ENCODE measurements around the gene C2orf68.
"Not testable (repeated sequence)": the region's sequence is repeated elsewhere in the genome, so short reads cannot be mapped to it uniquely, and the experiment has no call there.

The C2orf68 gene

DNA sequence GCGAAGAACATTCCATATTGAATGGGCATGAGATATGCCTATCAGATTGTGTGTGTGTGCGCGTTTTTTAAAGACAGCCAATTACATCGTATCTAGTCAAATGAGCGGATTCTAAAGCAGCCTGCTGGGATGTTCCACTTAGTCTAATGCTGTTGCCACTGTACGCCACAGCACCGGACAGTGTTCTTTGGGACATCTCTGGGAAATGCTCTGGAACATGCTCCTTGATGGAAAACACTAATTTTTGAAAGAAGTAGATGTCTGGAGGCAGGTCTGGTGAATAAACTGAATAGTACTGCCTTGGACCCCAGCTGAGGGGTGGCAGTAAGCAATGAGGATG is 5.8 kb downstream of the C2orf68 start:
- TF ChIP-seq CTCF (IDR thresholded peaks at IDR 0.05; ENCODE audit: low read depth, low read length, poor library complexity, severe bottlenecking) (no peak), EZH2phosphoT487 (IDR thresholded peaks at IDR 0.05; ENCODE audit: borderline replicate concordance, low read length) (no peak)
- Histone ChIP-seq H3K27ac (ENCODE audit: low read depth, low read length) (no peak overlapping the region), H3K4me2 (ENCODE audit: low read length) (no peak overlapping the region), H3K4me1 (ENCODE audit: control insufficient read depth, low read length) (peaks cover 21% of the 10 kb centered on the region), H3F3A (ENCODE audit: control insufficient read depth, insufficient read depth) (peaks cover 9% of the 10 kb centered on the region; the same call in 1 of the 2 replicates), H3K9me3 (ENCODE audit: control insufficient read depth, insufficient read depth, low read length) (no peaks in the 10 kb centered on the region), H3K4me3 (ENCODE audit: low read length) (no peak overlapping the region), H3K36me3 (ENCODE audit: control insufficient read depth, low read length) (peaks cover 27% of the 10 kb centered on the region), H3K27me3 (ENCODE audit: control insufficient read depth, low read length) (no peaks in the 10 kb centered on the region), H3K79me2 (ENCODE audit: control insufficient read depth, low read length) (peaks cover 14% of the 10 kb centered on the region), H3K9me2 (replicated peaks; ENCODE audit: control insufficient read depth, low read length) (no peaks in the 10 kb centered on the region), H4K20me1 (ENCODE audit: control insufficient read depth, insufficient read depth, low read depth, low read length) (no peaks in the 10 kb centered on the region)

DNA sequence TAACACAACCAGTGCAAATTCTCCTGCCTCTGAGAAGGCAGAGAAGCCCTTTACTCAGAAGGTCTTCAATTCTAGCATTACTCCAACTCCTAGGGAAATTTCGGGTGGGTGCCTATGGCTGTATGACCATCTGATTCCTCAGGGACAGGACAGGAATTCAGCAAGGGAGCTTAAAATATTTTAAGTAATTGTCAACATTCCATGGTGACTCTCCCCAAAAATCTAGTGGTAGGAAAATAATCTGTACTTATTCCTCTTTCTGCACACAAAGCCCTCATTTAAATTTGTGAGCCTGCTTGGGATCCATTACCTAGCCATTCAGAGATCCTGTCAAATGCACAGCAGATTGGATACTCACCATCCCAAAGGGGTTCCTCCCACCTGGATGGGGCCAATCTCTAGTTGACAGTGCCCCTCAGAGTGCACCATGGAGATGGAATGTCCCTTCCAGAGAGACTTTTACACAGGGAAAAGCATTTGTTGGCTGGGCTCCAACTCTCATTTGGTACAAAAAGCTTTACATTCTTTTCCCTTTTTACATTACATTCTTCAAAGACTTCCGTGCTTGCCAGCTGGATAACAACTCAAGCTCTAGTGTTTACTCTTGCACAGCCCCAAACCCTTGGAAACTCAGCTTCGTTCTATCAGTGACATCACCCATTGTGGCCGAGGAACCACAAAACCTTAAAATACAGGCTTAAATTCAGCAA is 6.3 kb downstream of the C2orf68 start:
- H3K79me2 ChIP-seq (ENCODE audit: control insufficient read depth, low read length) = peaks cover 9% of the 10 kb centered on the region
- TF ChIP-seq EZH2phosphoT487 (IDR thresholded peaks at IDR 0.05; ENCODE audit: borderline replicate concordance, low read length) (no peak), CTCF (IDR thresholded peaks at IDR 0.05; ENCODE audit: low read depth, low read length, poor library complexity, severe bottlenecking) (no peak)
- peaks cover 16% of the 10 kb centered on the region for H3K4me1 ChIP-seq (ENCODE audit: control insufficient read depth, low read length)
- H3K27me3 ChIP-seq (ENCODE audit: control insufficient read depth, low read length) = no peaks in the 10 kb centered on the region
- no peaks in the 10 kb centered on the region for H3K9me3 ChIP-seq (ENCODE audit: control insufficient read depth, insufficient read depth, low read length)
- H3F3A ChIP-seq (ENCODE audit: control insufficient read depth, insufficient read depth) = peaks cover 9% of the 10 kb centered on the region; the same call in 1 of the 2 replicates
- no peak overlapping the region for H3K4me2 ChIP-seq (ENCODE audit: low read length)
- no peaks in the 10 kb centered on the region for H4K20me1 ChIP-seq (ENCODE audit: control insufficient read depth, insufficient read depth, low read depth, low read length)
- H3K36me3 ChIP-seq (ENCODE audit: control insufficient read depth, low read length) = peaks cover 27% of the 10 kb centered on the region
- no peak overlapping the region for H3K4me3 ChIP-seq (ENCODE audit: low read length)
- no peak overlapping the region for H3K27ac ChIP-seq (ENCODE audit: low read depth, low read length)
- H3K9me2 ChIP-seq (replicated peaks; ENCODE audit: control insufficient read depth, low read length) = no peaks in the 10 kb centered on the region

DNA sequence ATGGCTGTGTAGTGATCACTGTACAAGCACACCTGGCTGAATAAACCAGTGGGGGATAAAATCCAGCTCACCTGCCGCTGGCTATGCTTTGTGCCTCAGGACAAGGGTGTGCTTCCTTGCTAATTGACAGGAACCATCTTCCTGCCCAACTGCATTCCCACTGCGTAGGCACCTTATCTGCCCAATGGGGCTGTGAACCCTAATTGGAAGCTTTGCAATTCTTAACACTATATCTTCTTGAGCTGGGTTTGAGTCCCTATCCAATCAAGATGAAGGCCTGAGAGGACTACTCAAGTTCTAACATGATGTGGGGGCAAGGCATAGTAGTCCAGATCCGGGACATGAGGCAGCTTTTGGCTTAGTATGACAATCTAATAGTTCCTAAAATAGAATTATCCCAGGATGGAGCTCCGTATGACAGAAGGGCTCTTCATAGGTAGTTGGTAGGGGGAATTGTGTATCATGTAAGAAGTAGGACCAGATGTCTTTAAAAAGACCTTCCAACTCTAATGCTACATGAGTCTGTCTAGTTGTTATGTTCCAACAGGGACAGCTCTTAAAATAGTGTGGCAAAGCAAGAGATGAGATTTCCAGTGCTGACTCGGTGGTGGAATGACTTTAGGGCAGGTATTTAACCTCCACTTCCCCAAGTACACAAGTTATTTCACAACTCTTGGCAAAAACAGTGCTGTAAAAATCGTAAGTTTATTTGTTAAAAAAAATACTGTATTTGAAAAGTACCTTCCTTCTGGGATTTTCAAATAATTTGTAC is 7.1 kb downstream of the C2orf68 start:
- peaks cover 4% of the 10 kb centered on the region; the same call in 1 of the 2 replicates for H3K79me2 ChIP-seq (ENCODE audit: control insufficient read depth, low read length)
- H3K4me2 ChIP-seq (ENCODE audit: low read length) = no peak overlapping the region
- no peaks in the 10 kb centered on the region for H4K20me1 ChIP-seq (ENCODE audit: control insufficient read depth, insufficient read depth, low read depth, low read length)
- TF ChIP-seq EZH2phosphoT487 (IDR thresholded peaks at IDR 0.05; ENCODE audit: borderline replicate concordance, low read length) (no peak), CTCF (IDR thresholded peaks at IDR 0.05; ENCODE audit: low read depth, low read length, poor library complexity, severe bottlenecking) (no peak)
- H3K9me2 ChIP-seq (replicated peaks; ENCODE audit: control insufficient read depth, low read length) = no peaks in the 10 kb centered on the region
- H3K27ac ChIP-seq (ENCODE audit: low read depth, low read length) = no peak overlapping the region
- no peak overlapping the region for H3K4me3 ChIP-seq (ENCODE audit: low read length)
- peaks cover 22% of the 10 kb centered on the region for H3K36me3 ChIP-seq (ENCODE audit: control insufficient read depth, low read length)
- peaks cover 9% of the 10 kb centered on the region; the same call in 1 of the 2 replicates for H3F3A ChIP-seq (ENCODE audit: control insufficient read depth, insufficient read depth)
- H3K27me3 ChIP-seq (ENCODE audit: control insufficient read depth, low read length) = no peaks in the 10 kb centered on the region
- no peaks in the 10 kb centered on the region for H3K9me3 ChIP-seq (ENCODE audit: control insufficient read depth, insufficient read depth, low read length)
- peaks cover 11% of the 10 kb centered on the region for H3K4me1 ChIP-seq (ENCODE audit: control insufficient read depth, low read length)

GRCh38 chr2:85604133-85604444 is 7.8 kb downstream of the C2orf68 start:
- Histone ChIP-seq H3K36me3 (ENCODE audit: control insufficient read depth, low read length) (peaks cover 18% of the 10 kb centered on the region), H3K4me1 (ENCODE audit: control insufficient read depth, low read length) (peaks cover 11% of the 10 kb centered on the region), H3K4me2 (ENCODE audit: low read length) (peak overlapping the region; percentile 85; the same call in 1 of the 2 replicates)
- H3K79me2 ChIP-seq (ENCODE audit: control insufficient read depth, low read length); H3K27ac ChIP-seq (ENCODE audit: low read depth, low read length); H4K20me1 ChIP-seq (ENCODE audit: control insufficient read depth, insufficient read depth, low read depth, low read length); H3F3A ChIP-seq (ENCODE audit: control insufficient read depth, insufficient read depth); H3K4me3 ChIP-seq (ENCODE audit: low read length); H3K9me3 ChIP-seq (ENCODE audit: control insufficient read depth, insufficient read depth, low read length); H3K9me2 ChIP-seq (replicated peaks; ENCODE audit: control insufficient read depth, low read length); H3K27me3 ChIP-seq (ENCODE audit: control insufficient read depth, low read length): not testable (repeated sequence)

Measured in DOHH2 (cell line).